ENCODE results near the gene ZNF331.
A peak's percentile ranks its signal among the peaks of the same experiment; 100 is the strongest.

The ZNF331 gene

DNA sequence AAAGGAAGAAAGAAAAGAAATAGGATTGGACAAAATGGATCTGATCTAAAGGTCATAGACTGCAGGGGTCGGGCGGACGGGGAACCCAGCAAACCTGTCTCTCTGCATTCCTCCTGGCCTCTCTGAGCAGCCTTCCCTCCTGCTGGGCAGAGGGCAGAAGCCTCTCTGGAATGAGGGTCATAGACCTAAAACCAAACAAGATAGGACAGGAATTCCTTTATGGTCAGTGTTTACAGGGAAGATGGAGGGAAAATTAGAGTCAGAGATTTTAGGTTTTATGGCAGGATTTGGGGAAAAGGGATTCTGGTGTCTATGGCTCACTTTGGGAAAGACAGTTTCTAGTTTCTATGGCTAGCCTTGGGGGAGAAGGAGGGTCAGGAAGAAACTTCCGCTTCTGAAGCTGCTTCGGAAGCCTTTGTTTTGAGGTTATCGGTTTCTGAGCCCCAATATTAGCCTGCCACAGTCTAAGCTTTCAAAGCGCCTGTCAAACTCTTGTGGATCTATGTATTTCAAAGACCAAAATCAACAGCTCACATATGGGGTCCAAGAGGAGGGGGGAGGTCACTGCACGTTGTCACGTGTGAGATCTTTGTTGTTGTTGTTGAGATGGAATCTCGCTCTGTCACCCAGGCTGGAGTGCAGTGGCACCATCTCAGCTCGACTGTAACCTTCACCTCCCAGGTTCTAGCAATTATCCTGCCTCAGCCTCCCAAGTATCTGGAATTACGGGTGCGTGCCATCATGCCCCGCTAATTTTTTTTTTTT lies 75.0 kb downstream of the ZNF331 start:
- Histone ChIP-seq H3K4me3 (no peak overlapping the region), H3K27ac (no peak overlapping the region)

DNA sequence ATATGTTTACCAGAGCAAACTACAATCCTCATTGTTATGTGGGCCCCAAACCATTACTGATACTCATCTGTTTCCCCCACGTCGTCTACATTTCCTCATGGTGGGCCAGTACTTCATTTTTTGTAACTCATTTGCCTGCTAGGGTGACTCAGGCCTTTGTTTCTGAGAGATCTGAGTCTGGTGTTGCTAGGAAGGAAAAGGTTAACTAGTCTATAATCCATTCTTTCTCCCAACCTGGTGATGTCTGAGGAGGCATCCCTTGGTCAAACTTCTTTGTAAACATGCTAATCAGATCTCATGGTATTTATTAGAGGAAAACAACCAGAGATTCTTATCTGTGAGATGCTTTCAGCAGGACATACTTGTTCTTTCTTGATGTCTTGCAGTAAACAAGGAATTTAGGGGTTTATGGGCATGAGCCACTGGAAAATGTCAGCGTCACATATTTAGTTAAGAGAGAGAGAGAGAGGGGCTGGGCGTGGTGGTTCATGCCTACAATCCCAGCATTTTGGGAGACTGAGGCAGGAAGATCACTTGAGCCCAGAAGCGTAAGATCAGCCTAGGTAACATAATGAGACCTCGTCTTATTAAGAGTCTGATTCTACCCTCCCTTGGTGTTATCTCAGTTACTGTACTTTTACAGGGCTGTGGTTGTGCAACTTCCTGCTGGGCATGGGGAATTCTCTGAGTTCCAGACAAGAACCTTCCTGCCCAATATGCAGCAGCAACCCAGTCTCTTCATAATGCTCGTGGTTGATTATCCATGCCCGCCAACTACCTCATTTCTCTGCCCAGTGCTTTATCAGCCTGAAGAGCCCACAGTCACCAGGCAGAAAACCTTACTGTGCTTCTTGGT lies 84.2 kb downstream of the ZNF331 start:
- Histone ChIP-seq H3K4me3 (no peak overlapping the region), H3K27ac (peak overlapping the region in 11 of 21 experiments; percentile 4 to 77 (median 50))

DNA sequence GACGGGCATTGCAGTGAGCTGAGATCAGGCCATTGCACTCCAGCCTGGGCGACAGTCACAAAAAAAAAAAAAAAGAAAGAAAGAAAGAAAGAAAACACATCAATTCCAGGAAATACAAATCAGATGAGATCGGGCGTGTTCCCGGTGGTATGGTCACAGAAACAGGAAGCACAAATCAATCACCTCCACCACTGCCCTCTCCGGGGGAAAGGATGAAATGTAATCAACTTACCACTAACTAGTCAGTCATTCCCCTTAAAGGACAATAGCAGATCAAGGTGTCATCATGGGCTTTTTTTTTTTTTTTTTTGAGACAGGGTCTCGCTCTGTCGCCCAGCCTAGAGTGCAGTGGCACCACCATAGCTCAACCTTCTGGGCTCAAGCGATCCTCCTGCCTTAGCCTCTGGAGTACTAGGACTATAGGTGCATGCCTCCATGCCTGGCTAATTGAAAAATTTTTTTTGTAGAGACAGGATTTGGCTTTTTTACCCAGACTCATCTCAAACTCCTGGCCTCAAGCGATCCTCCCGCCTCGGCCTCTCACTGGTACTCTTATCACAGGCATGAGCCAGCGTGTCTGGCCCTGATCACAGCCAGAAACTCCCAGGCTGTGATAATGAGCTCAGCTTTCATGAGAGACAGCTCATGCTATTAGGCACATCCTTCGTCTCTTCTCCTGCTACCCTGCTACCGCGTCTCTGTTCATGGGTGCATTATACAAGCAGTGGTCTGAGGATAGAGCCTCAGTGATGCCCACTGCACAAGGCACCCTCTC lies 87.0 kb downstream of the ZNF331 start:
- Histone ChIP-seq H3K27ac (no peak overlapping the region), H3K4me3 (no peak overlapping the region)

DNA sequence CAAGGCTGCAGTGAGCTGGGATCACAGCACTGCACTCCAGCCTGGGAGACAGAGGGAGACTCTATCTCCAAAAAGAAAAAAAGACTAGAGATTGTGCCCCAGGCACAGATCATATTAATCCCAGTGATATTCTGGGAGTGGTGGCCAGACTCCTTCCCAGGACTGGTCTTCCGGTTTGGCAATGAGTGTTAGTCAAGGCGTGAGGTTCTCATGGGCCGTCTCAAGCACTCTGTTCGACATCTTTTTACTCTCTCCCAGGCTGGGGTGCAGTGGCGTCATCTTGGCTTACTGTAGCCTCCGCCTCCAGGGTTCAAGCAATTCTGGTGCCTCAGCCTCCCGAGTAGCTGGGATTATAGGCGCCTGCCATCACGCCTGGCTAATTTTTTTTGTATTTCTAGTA lies 88.5 kb downstream of the ZNF331 start:
- Histone ChIP-seq H3K4me3 (no peak overlapping the region), H3K27ac (no peak overlapping the region)

DNA sequence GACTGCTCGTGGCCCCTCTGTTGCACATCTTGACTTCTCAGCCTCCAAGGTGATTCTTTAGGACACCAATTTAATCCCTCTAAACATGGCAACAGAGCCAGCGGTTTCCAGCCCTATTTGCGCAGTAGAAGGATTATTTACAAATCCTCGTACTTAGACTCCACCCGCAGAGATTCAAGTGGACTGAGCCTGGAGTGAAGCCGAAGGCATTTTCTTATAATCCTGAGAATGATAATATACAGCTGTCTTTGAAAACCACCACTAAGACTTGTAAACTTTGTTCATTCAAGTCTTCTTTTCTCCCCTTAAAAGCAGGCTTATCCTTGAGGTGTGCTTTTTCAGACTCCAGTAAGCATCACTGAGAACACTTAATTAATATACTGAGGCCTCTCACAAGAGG lies 89.0 kb downstream of the ZNF331 start:
- no peak overlapping the region for H3K27ac ChIP-seq
- H3K4me3 ChIP-seq: no peak overlapping the region
